GM18861 (cell line): Measurements from ENCODE around the gene CRB2.

Source experiments
- ATAC-seq: cut with Tn5 transposase; IDR thresholded peaks from one replicate; pipeline ENCODE4 v1.9.1; 2021; ENCODE audit not compliant: unreplicated experiment

Gene CRB2

GRCh38 chr9:123377211-123377971 lies 21.4 kb downstream of the CRB2 start:
- ATAC-seq = no peak

- ATAC-seq = no peak
These were observed 22.0 kb downstream of the CRB2 start for GRCh38 chr9:123378025-123378424.

GRCh38 chr9:123378956-123379660 lies 23.1 kb downstream of the CRB2 start:
- ATAC-seq = no peak

- no peak for ATAC-seq
These were observed 25.1 kb downstream of the CRB2 start for GRCh38 chr9:123380852-123381705.

- no peak for ATAC-seq
These were observed 26.9 kb downstream of the CRB2 start for GRCh38 chr9:123382653-123383511.

GRCh38 chr9:123383512-123384170 lies 27.6 kb downstream of the CRB2 start:
- ATAC-seq = no peak

- ATAC-seq = no peak
These were observed 31.7 kb downstream of the CRB2 start for GRCh38 chr9:123387686-123388085.

GRCh38 chr9:123389070-123389469 lies 33.1 kb downstream of the CRB2 start:
- ATAC-seq = no peak

GRCh38 chr9:123389698-123390097 lies 33.7 kb downstream of the CRB2 start:
- no peak for ATAC-seq

GRCh38 chr9:123390337-123391135 lies 34.5 kb downstream of the CRB2 start:
- ATAC-seq = no peak

- no peak for ATAC-seq
These were observed 35.2 kb downstream of the CRB2 start for GRCh38 chr9:123391233-123391632.

GRCh38 chr9:123391946-123392345 lies 35.9 kb downstream of the CRB2 start:
- no peak for ATAC-seq

GRCh38 chr9:123392802-123393201 lies 36.8 kb downstream of the CRB2 start:
- no peak for ATAC-seq

GRCh38 chr9:123394291-123395235 lies 38.6 kb downstream of the CRB2 start:
- no peak for ATAC-seq

GRCh38 chr9:123395276-123395688 lies 39.3 kb downstream of the CRB2 start:
- ATAC-seq = no peak

- no peak for ATAC-seq
These were observed 39.9 kb downstream of the CRB2 start for GRCh38 chr9:123395689-123396511.

GRCh38 chr9:123397975-123398374 lies 42.0 kb downstream of the CRB2 start:
- no peak for ATAC-seq
